BJ (cell line): ENCODE measurements around the gene NCL. TPM values are rescaled to one million over a fixed set of nuclear protein-coding genes. Genes with fewer than 3 reads are reported as not detected.
A peak's percentile ranks its signal among the peaks of the same experiment; 100 is the strongest.

Source experiments
- CTCF ChIA-PET: fragments of 350-600 bp; formaldehyde crosslinking; extraction: SDS; loops from one replicate; lab custom pipeline; 2021; ENCODE audit warnings: antibody characterized with exemption, inconsistent platforms; lab: Yijun Ruan, JAX
- POLR2A ChIA-PET: fragments of 300-600 bp; sonication (Branson Sonifier 250); formaldehyde crosslinking; extraction: SDS; loops from one replicate; lab custom pipeline; 2021; ENCODE audit warnings: antibody characterized with exemption; lab: Charles Lee
- DNase-seq: peaks from one replicate; pipeline ENCODE4 v3.0.0-alpha.2; 2011; ENCODE audit warnings: low read depth
- H3K27me3 ChIP-seq: 2 replicates; pipeline ENCODE4 v1.6.0; 2011; ENCODE audit warnings: low read length; ENCODE audit not compliant: control insufficient read depth, insufficient read depth
- H3K36me3 ChIP-seq: 2 replicates; pipeline ENCODE4 v1.5.1; 2011; ENCODE audit warnings: low read length; ENCODE audit not compliant: control insufficient read depth, insufficient read depth
- H3K4me3 ChIP-seq: 2 replicates; pipeline ENCODE4 v1.5.1; 2011; ENCODE audit warnings: low read depth, mild to moderate bottlenecking, control low read depth, low read length
- CTCF ChIP-seq: IDR thresholded peaks from 2 replicates; pipeline ENCODE4 v1.5.1; 2011; ENCODE audit warnings: low read depth, mild to moderate bottlenecking, control low read depth, inconsistent platforms, low read length, moderate library complexity; ENCODE audit not compliant: insufficient read depth
- polyA plus RNA-seq: library from polyadenylated mRNA; depleted of rRNA; stranded (reverse); fragments of >200 nt; gene quantifications from 2 replicates; pipeline ENCODE4 v1.2.3, GENCODE V29; 2011

The NCL gene
- polyA plus RNA-seq, 1 experiment, result 76.9 TPM

GRCh38 chr2:231488331-231488730 lies 24.0 kb upstream of the NCL start:
- DNase-seq, result no peak
- no peak for TF ChIP-seq CTCF
- H3K36me3 ChIP-seq, result no peaks in the 10 kb centered on the region
- H3K4me3 ChIP-seq, result no peak overlapping the region
- no peaks in the 10 kb centered on the region for H3K27me3 ChIP-seq
- POLR2A ChIA-PET, result no interaction called here
- CTCF ChIA-PET, result interaction anchor here (1.4 to 1.8 kb wide), 2 partner anchors 8 to 70 kb away, joined by 3 to 6 read pairs; no protein-coding TSS in a partner anchor

- DNase-seq, result no peak
- POLR2A ChIA-PET, result no interaction called here
- CTCF ChIA-PET, result interaction anchor here (0.7 to 1.4 kb wide), 2 partner anchors 9 to 68 kb away, joined by 3 read pairs; no protein-coding TSS in a partner anchor
- H3K36me3 ChIP-seq, result no peaks in the 10 kb centered on the region
- H3K27me3 ChIP-seq, result no peaks in the 10 kb centered on the region
- TF ChIP-seq CTCF, result no peak
- H3K4me3 ChIP-seq, result no peak overlapping the region
Observed at GRCh38 chr2:231486851-231487596, 22.7 kb upstream of the NCL start.

DNA sequence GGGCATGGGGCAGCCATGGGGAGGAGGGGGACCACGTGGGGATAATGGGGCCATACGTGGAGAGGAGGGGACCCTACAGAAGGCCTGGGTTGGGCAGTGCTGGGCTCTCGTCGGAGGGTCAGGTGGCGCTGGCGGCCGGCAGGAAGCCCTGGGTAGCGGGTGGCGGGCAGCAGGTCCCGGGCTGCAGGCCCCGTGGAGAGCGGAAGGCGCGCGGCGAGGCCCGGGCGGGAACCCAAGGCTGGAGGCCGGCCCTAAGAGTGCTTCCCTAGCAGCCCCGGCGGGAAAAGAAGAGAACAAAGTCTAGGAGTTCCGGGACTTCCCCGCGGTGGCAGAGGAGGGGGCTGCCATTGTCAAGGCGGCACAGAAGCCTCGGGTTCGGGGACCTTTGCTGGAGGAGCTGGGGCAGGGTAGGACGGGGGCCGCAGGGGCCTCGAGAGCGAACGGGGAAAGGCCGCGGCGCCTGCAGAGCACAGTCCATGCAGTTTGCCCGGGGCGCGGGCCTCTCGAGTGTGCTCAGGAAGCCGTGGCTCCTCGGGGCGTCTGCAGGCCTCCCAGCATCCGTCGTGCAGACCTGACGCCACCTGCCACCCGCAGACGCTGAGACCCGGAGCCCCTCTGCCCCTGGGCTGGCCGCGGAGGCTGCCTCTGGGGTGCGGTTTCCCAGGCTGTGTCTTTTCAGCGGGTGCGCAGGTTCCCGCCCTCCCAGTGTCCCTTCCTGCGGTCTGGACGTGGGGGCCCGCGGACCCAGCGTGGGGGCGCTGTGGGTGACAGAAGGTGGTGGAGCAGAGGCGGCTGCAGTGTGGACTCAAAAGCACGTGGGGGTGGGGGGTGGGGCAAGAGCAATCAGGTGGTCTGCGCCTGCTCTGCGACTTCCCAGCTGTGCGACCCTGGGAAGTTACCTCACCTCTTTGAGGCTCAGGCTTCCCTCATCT lies 19.4 kb upstream of the NCL start:
- no peak for TF ChIP-seq CTCF
- DNase-seq, result no peak
- CTCF ChIA-PET, result interaction anchor here (0.8 to 4.0 kb wide), 19 partner anchors 8 to 119 kb away, joined by 3 to 52 read pairs (median 5); partner anchors contain the start of gene NCL
- Histone ChIP-seq H3K4me3 (peak overlapping the region; percentile 10), H3K27me3 (no peaks in the 10 kb centered on the region), H3K36me3 (no peaks in the 10 kb centered on the region)
- POLR2A ChIA-PET, result no interaction called here

DNA sequence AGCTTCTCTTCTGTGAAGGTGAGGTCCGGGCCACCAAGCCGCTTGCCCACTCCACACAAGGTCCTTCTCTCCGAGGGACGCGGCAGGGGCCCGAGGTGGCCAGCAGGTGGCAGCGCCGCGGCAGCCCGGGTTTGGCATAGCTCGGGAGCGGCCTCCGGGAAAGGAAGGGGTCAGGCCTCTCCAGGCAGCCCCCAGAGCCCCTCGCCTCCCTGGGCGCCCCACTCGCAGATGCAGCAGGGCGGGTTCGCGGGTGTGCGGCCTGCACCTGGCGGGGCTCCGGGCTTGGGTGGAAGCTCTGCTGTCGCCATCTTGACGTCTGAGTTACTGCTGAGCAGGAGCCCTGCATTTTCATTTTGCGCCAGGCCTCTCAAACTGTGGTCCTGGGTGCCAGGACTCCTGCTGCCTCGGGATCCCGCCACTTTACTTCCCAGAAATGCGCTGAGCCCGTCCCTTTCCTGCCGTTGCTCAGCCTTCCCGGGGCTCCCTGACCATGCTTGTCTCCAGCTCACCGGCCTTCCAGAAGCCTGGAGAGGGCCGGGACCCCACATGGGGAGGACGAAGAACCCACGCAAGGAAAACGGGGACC lies 18.6 kb upstream of the NCL start:
- H3K27me3 ChIP-seq, result no peaks in the 10 kb centered on the region
- DNase-seq, result no peak
- CTCF ChIA-PET, result interaction anchor here (0.8 to 4.0 kb wide), 19 partner anchors 9 to 119 kb away, joined by 3 to 52 read pairs (median 5); partner anchors contain the start of gene NCL
- H3K4me3 ChIP-seq, result peak overlapping the region; percentile 10
- no peaks in the 10 kb centered on the region for H3K36me3 ChIP-seq
- peak; percentile 95 for TF ChIP-seq CTCF
- POLR2A ChIA-PET, result interaction anchor here (0.6 kb wide), 1 partner anchor 11 kb away, joined by 4 read pairs; no protein-coding TSS in a partner anchor
